Ovary (tissue), 3 donors: Measurements from ENCODE around the gene LRRC10B.

Experiments
- CTCF ChIP-seq, 3 donors: fragments of 450-650 bp in 2 of 3; fragments of 200-600 bp in 1 of 3; IDR thresholded peaks; one replicate each; pipeline versions ENCODE4 v1.5.1 to v1.8.0; 2016 to 2022; ENCODE audit warnings: antibody characterized with exemption in 3 of 3, mild to moderate bottlenecking in 1 of 3
- POLR2A ChIP-seq: fragments of 450-650 bp; IDR thresholded peaks from one replicate; pipeline ENCODE4 v1.6.1; 2017; ENCODE audit warnings: antibody characterized with exemption, mild to moderate bottlenecking, moderate library complexity
- donor health status: DM: no; HTN: no; CAD: no.

- TF ChIP-seq CTCF (IDR thresholded peaks at IDR 0.05): no peak
- TF ChIP-seq POLR2A: no peak
Measured at GRCh38 chr11:61494381-61494961, 14.1 kb upstream of the LRRC10B start.
